ENCODE data around the gene TARS2.

DNA sequence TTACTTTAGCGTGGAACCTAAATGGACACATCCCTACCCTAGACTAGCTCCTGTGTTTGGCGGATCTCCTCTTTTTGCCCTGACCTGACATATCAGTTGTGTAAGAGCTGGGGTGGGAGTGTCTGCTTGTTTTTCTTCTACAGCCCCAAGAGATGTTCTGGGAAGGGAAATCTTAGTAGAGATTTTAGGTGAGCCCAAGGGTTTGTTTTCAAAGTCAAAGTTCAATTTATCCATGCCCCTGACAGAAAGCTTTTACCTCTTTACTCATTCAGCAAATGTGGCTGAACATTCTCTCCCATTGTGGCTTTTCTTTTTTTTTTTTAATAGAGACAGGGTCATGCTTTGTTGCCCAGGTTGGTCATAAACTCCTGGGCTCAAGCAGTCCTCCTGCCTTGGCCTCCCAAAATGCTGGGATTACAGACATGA, 7.3 kb upstream of the TARS2 start:
- TF ChIP-seq, protein P1, sequence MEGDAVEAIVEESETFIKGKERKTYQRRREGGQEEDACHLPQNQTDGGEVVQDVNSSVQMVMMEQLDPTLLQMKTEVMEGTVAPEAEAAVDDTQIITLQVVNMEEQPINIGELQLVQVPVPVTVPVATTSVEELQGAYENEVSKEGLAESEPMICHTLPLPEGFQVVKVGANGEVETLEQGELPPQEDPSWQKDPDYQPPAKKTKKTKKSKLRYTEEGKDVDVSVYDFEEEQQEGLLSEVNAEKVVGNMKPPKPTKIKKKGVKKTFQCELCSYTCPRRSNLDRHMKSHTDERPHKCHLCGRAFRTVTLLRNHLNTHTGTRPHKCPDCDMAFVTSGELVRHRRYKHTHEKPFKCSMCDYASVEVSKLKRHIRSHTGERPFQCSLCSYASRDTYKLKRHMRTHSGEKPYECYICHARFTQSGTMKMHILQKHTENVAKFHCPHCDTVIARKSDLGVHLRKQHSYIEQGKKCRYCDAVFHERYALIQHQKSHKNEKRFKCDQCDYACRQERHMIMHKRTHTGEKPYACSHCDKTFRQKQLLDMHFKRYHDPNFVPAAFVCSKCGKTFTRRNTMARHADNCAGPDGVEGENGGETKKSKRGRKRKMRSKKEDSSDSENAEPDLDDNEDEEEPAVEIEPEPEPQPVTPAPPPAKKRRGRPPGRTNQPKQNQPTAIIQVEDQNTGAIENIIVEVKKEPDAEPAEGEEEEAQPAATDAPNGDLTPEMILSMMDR (IDR thresholded peaks at IDR 0.05 in 4 of 5, conservative IDR thresholded peaks at IDR 0.05 in 1 of 5): no peak
- TF ChIP-seq POLR2A (IDR thresholded peaks at IDR 0.05): no peak
